HL-60/S4 treated with retinoic acid at 250 ng/mL for 4 days and 3 days (cell line): ENCODE data around the gene SNX1.

Experiments used
- in situ Hi-C: fragments of 300-500 bp; cut with MboI; formaldehyde crosslinking; loops from 2 replicates; pipeline ENCODE4 v1.7.0; 2022; ENCODE audit warnings: low sequenced_read_pairs

The SNX1 gene

GRCh38 chr15:64158363-64159134 lies 62.8 kb downstream of the SNX1 start:
- in situ Hi-C loops = no loop called here

- in situ Hi-C loops = no loop called here
These were observed 66.1 kb downstream of the SNX1 start for GRCh38 chr15:64161688-64162477.

- in situ Hi-C loops = no loop called here
These were observed 66.7 kb downstream of the SNX1 start for GRCh38 chr15:64162478-64162868.

DNA sequence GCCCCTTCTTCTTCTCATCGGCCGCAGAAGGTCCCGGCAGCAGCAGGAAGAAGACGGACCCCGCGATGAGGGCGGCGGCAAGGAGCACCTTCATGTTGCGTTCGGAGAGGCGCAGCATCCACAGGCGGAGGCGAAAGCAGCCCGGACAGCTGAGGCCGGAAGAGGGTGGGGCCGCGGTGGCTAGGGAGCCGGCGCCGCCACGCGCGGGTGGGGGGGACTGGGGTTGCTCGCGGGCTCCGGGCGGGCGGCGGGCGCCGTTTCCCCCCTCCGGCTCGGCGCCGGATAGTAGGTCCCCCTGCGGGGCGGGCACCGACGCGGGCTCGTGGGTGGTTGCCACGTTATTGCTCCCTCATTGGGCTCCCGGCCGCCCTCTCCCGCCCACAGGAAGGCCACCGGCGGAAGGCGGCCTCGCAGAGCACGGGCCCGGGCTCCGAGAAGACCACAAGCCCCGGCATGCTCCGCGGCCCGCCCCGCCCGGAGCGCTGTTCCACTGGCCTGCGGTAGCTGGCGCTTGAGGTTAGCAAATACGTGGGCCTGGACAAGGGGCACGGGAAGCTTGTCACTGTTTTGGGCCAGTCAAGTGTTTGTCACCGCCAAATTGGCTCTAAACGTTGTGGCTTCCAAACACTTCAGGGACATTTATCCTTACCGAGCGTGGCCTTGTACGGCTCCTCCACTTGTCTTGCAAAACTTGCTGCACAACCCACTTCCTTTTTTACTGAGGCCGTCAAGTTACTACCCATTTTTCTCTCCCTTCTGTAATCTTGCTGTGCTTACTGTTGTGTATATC lies 67.3 kb downstream of the SNX1 start, which contains the start of gene PPIB:
Gene PPIB, minus strand, starts transcription at position 154 of the 790 bp plus-strand sequence. Its CDS starts 36 bp downstream, at position 118.
- in situ Hi-C loops = no loop called here

DNA sequence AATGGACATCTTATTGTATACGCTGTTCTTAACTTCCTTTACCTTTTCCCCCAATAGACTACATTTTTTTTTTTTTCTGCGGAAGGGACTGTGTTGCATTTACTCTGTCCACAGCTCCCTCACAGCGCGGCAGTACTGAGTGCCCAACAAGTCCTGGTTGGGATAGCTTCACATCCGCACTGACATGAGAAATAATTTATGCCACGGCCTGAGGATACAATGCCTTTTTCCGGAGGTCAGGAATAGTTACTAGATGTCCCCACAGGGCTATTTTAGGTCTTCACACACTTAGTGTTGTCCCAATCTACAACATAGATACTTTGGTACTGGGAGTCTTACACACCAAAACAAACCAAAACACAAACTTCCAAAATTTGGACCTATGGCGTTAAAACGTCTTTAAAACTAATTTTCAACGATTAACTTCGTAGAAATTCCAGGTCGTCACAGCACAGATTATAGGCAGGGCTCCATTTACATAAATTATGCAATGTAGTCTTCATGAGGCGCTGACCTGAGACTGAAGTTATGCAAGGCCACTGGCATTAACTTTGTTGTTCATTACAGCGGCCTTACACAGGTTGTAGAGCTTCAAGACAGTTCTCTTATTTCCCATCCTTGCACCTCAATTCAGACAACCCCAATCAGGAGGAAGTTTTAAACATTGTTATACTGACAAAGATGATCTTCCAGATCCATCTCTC lies 68.0 kb downstream of the SNX1 start:
- in situ Hi-C loops = no loop called here

GRCh38 chr15:64164436-64164835 lies 68.7 kb downstream of the SNX1 start:
- in situ Hi-C loops = no loop called here

DNA sequence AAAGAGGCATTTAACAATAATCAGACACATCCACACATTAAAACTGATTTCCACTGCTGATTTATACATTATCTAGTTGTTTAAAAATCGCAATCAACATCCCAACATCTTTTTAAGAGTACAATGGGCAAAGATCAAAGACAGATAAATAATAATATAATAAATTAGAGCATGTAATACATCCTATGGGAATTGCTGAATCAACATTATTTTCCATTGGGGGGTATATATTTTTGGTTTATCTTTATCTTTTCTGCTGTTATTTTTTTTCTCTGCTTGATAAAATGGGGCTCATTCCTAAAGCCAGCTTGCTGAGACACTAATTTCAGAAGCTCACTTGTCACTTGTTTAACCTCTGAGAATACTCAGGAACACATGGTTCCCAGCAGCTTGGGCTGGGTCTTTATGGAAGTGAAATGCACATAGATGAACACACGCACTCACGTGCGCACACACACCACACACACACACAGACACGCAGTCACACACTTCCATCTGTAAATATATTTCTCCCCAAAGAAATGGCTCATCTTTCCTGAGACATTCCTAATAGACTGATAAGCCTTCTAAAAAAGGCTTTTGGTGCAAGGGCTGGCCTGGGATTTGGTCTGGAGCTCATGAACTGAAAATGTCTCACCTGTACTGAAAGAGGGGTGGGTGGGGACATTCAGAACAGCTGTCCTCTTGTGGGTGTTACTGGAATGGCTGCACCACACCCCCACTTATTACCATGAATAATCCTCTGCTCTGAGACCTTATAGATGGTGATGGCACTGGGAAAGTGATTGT lies 70.5 kb downstream of the SNX1 start:
- in situ Hi-C loops = no loop called here

GRCh38 chr15:64180235-64180824 lies 84.5 kb downstream of the SNX1 start:
- in situ Hi-C loops = no loop called here

DNA sequence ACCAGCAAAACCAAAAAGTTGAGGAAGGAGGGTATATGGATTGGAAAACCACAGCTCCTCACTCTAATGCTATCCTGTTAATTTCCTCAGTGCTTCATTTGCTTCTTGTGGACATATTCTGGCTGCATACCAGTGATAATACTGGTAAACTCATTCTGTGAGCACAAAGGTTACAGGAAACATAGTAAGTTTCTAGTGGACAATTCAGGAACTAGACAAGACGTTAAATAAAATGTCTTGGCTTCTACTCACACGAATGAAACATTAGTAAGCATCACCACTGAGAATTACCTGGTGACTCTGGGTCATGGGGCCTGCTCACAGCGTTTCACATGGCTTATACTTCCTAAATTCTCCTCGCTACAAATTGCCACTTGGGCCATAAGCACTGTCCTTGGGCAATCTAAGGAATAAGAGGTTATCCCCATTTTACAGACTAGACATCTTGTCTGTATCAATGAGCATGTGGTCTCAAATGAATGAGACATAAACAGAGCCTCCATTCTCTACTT lies 87.1 kb downstream of the SNX1 start:
- in situ Hi-C loops = no loop called here

- in situ Hi-C loops = no loop called here
These were observed 89.5 kb downstream of the SNX1 start for GRCh38 chr15:64185146-64185911.

DNA sequence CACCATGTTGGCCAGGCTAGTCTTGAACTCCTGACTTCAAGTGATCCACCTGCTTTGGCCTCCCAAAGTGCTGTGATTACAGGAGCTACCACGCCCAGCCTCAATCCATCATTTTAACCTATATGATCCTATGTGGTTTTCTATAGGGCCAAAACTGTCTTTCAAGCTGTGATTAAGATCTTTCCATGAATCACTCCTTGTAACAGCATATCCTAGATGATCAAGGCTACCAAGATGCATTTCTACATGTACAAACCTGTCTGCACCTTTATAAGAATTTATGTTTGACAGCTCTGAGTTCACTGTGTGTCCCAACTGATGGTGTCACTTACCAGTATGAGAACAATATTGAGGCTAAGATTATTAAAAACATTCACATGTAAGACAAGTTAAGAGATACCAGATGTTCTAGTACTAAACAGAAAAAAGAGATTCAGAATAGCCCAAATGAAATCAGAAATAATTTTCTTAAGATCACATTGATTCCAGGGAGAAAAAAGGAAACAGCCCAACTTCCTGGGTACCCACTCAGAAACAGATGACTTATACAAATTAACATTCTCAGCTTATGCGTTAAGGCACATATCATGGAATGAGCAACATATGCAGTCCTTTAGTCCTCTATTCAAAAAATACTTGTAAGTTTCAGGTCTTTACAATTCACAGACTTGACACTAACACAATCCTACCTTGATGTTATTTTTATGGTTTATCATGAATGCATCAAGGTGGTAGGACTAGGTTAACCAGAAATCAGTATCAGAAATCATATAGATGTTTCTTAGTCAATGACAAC lies 91.8 kb downstream of the SNX1 start:
- in situ Hi-C loops = no loop called here
